Measurements from ENCODE around the gene ATXN2.
A peak's percentile ranks its signal among the peaks of the same experiment; 100 is the strongest.

ATXN2 gene

DNA sequence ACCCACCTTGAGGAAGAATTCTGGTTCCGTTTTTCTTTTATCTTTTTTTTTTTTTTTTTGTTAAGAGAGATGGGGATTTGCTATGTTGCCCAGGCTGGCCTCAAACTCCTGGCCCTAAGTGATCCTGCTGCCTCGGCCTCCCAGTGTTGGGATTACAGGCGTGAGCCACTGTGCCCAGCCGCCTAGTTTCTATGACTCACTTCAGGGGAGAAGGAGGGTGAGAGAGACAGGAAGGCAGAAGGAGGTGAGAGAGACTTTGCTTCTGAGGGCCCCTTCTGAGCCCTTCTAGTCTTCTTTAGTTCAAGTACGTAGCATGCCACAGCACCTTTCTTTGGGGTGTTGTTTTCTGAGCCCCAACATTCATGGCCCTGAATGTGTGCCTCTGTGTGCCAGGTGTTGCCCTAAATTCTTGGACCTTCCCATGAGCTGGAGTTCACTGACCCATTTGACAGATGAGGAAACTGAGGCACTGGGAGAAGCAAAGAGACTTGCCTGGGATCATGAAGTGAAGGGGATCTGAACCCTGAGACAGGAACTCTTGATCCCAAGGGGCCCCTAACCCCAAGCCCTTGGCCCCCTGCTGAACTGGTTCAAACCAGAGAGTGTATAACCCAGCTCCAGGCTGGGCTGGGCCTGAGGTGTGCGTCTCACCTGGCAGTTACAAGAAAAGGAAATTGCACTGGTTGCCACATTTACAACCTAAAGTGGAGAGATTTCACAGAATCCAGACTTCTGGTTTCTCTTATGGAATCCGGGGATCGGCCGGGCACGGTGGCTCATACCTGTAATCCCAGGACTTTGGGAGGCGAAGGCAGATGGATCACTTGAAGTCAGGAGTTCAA is 172.6 kb downstream of the ATXN2 start:
- H3K4me1 ChIP-seq (ENCODE audit: control insufficient read depth in 5 of 5, insufficient read depth in 5 of 5, low read length in 5 of 5), result peaks cover 8 to 73% (median 63%) of the 10 kb centered on the region in 5 donors
- no peaks in the 10 kb centered on the region for H3K27me3 ChIP-seq (ENCODE audit: control insufficient read depth in 5 of 5, insufficient read depth in 4 of 5, low read length in 5 of 5)
- peak overlapping the region in 2 of 5 donors; percentile 13 to 33 for H3K9ac ChIP-seq (ENCODE audit: low read length in 5 of 5)
- no peaks in the 10 kb centered on the region for H3K9me3 ChIP-seq (ENCODE audit: control insufficient read depth in 5 of 5, low read length in 5 of 5)
- peaks cover 0 to 13% (median 0%) of the 10 kb centered on the region in 5 donors for H3K36me3 ChIP-seq (ENCODE audit: control insufficient read depth in 5 of 5, insufficient read depth in 5 of 5, low read length in 5 of 5)
- peak overlapping the region; percentile 61 for H3K27ac ChIP-seq (ENCODE audit: low read depth, low read length)
- H3K4me3 ChIP-seq (ENCODE audit: low read depth in 1 of 5, low read length in 5 of 5), result no peak overlapping the region

DNA sequence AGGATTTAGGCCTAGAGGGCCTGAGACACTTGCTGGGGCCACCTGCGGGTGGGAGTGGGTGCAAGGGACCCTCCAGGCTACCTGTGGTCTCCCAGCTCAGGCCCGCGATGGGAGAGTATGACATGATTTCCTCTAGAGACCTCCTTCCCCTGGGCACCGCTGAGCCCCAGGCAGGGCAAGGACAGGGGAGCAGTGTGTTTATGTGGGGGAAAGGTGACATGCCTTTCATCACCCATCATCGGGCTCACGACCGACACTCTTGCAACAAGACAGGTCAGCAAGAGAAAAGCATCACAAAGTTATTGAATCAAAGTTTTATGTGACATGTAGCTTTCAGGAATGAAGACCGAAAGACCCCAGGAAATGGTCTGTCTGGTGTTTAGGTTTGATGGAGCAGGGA is 173.5 kb downstream of the ATXN2 start:
- peak overlapping the region in 3 of 5 donors; percentile 21 to 33 (median 23) for H3K9ac ChIP-seq (ENCODE audit: low read length in 5 of 5)
- H3K4me3 ChIP-seq (ENCODE audit: low read depth in 1 of 5, low read length in 5 of 5), result no peak overlapping the region
- no peaks in the 10 kb centered on the region for H3K9me3 ChIP-seq (ENCODE audit: control insufficient read depth in 5 of 5, low read length in 5 of 5)
- no peaks in the 10 kb centered on the region for H3K27me3 ChIP-seq (ENCODE audit: control insufficient read depth in 5 of 5, insufficient read depth in 4 of 5, low read length in 5 of 5)
- peaks cover 0 to 22% (median 6%) of the 10 kb centered on the region in 5 donors for H3K36me3 ChIP-seq (ENCODE audit: control insufficient read depth in 5 of 5, insufficient read depth in 5 of 5, low read length in 5 of 5)
- peaks cover 7 to 64% (median 59%) of the 10 kb centered on the region in 5 donors for H3K4me1 ChIP-seq (ENCODE audit: control insufficient read depth in 5 of 5, insufficient read depth in 5 of 5, low read length in 5 of 5)
- H3K27ac ChIP-seq (ENCODE audit: low read depth, low read length), result peak overlapping the region; percentile 61

DNA sequence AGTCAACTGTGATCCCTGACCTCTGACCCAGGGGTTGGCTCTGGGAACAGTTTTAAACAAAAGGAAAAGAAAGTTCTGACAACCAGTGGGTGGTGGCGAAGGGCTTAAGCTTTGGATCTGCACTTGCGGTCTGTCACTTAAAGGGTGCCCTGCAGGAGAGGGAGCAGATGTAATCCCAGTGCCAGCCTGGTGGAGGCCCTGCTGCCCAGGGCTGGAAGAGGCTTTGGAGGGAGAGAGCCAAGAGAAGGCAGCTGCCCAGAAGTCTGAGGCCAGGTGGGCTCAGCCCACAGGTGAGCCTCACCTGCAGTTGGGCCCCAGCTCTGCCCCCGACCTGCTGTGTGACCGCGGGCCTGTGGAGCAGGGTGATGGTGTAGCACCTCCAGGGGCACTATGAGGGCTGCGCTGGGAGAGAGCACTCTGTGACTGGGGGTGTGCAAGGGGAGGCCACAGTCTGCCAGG is 174.3 kb downstream of the ATXN2 start:
- peak overlapping the region; percentile 61 for H3K27ac ChIP-seq (ENCODE audit: low read depth, low read length)
- H3K4me3 ChIP-seq (ENCODE audit: low read depth in 1 of 5, low read length in 5 of 5), result no peak overlapping the region
- peaks cover 4 to 56% (median 51%) of the 10 kb centered on the region in 5 donors for H3K4me1 ChIP-seq (ENCODE audit: control insufficient read depth in 5 of 5, insufficient read depth in 5 of 5, low read length in 5 of 5)
- H3K36me3 ChIP-seq (ENCODE audit: control insufficient read depth in 5 of 5, insufficient read depth in 5 of 5, low read length in 5 of 5), result peaks cover 0 to 31% (median 14%) of the 10 kb centered on the region in 5 donors
- no peaks in the 10 kb centered on the region for H3K27me3 ChIP-seq (ENCODE audit: control insufficient read depth in 5 of 5, insufficient read depth in 4 of 5, low read length in 5 of 5)
- H3K9me3 ChIP-seq (ENCODE audit: control insufficient read depth in 5 of 5, low read length in 5 of 5), result no peaks in the 10 kb centered on the region
- H3K9ac ChIP-seq (ENCODE audit: low read length in 5 of 5), result peak overlapping the region in 1 of 5 donors; percentile 33

DNA sequence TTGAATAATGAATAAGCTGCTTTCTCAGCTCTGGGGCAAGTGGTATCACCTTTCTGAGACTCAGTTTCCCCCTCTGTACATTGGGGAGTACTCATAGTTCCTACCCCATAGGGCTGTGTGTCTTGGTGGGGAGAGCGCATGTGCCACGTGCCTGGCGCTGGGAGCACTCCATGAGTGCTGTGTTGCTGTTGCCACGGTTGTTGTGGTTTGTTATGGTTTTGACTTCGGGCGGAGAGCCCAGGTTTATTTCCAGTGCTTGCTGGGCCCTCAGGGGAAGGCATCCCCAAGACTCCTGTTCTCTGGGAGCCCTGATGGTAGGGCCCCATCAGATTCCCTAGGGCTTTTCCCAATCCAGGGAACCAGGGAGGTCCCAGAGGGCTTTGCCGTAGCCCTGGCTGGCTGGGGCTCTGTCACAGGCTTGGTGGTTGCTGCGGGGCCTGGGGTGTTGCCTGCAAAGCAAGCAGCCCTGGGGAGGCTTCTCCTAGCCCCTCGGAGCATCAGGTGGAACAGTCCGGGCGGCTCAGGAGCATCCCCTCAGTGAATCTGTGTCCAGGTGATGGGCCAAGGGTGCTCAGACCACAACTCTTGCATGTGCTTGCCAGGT is 174.8 kb downstream of the ATXN2 start:
- H3K4me3 ChIP-seq (ENCODE audit: low read depth in 1 of 5, low read length in 5 of 5), result no peak overlapping the region
- peaks cover 4 to 51% (median 47%) of the 10 kb centered on the region in 5 donors for H3K4me1 ChIP-seq (ENCODE audit: control insufficient read depth in 5 of 5, insufficient read depth in 5 of 5, low read length in 5 of 5)
- no peak overlapping the region for H3K9ac ChIP-seq (ENCODE audit: low read length in 5 of 5)
- H3K9me3 ChIP-seq (ENCODE audit: control insufficient read depth in 5 of 5, low read length in 5 of 5), result no peaks in the 10 kb centered on the region
- peaks cover 0 to 35% (median 20%) of the 10 kb centered on the region in 5 donors for H3K36me3 ChIP-seq (ENCODE audit: control insufficient read depth in 5 of 5, insufficient read depth in 5 of 5, low read length in 5 of 5)
- H3K27ac ChIP-seq (ENCODE audit: low read depth, low read length), result no peak overlapping the region
- H3K27me3 ChIP-seq (ENCODE audit: control insufficient read depth in 5 of 5, insufficient read depth in 4 of 5, low read length in 5 of 5), result no peaks in the 10 kb centered on the region

DNA sequence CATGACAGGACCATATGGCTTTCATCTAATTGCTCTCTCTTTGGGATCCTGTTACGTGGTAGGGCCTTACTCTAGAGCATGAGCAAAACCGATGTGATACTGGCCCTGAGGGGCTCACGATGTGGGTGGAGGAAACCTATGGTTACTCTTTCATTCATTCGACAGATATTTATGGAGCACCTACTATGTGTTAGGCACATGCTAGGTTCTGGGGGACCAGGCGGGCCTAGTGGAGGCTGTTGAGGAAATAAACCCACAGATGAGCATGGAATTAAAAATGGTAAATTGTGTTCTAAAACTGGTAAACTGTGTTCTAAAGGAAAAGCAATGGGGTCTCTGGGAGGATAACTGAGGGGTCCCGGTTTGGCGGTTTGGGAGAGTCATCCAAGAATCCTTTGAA is 178.6 kb downstream of the ATXN2 start:
- Histone ChIP-seq H3K9me3 (ENCODE audit: control insufficient read depth in 5 of 5, low read length in 5 of 5) (no peaks in the 10 kb centered on the region), H3K9ac (ENCODE audit: low read length in 5 of 5) (no peak overlapping the region), H3K4me3 (ENCODE audit: low read depth in 1 of 5, low read length in 5 of 5) (no peak overlapping the region), H3K27ac (ENCODE audit: low read depth, low read length) (no peak overlapping the region), H3K36me3 (ENCODE audit: control insufficient read depth in 5 of 5, insufficient read depth in 5 of 5, low read length in 5 of 5) (peaks cover 0 to 48% (median 26%) of the 10 kb centered on the region in 5 donors), H3K4me1 (ENCODE audit: control insufficient read depth in 5 of 5, insufficient read depth in 5 of 5, low read length in 5 of 5) (peaks cover 2 to 16% (median 15%) of the 10 kb centered on the region in 5 donors), H3K27me3 (ENCODE audit: control insufficient read depth in 5 of 5, insufficient read depth in 4 of 5, low read length in 5 of 5) (no peaks in the 10 kb centered on the region)

DNA sequence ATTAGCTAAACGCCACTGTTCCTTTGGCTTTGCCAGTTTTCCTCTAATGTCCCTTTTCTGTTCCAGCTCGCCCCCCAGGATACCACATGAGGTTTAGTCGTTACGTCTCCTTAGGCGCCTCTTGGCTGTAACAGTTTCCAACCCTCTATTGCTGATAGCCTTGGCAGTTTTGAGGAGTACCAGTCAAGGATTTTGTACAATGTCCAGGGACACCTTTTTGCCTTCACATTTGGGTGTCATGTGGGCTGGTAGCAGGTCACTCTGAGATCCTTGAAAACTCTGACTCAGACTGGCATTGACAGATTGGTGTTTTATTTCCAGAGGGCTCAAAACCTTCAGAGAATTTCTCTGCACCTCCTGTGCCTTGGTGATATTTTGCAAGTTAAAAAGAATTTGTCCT is 179.3 kb downstream of the ATXN2 start:
- Histone ChIP-seq H3K27me3 (ENCODE audit: control insufficient read depth in 5 of 5, insufficient read depth in 4 of 5, low read length in 5 of 5) (no peaks in the 10 kb centered on the region), H3K9me3 (ENCODE audit: control insufficient read depth in 5 of 5, low read length in 5 of 5) (no peaks in the 10 kb centered on the region)

DNA sequence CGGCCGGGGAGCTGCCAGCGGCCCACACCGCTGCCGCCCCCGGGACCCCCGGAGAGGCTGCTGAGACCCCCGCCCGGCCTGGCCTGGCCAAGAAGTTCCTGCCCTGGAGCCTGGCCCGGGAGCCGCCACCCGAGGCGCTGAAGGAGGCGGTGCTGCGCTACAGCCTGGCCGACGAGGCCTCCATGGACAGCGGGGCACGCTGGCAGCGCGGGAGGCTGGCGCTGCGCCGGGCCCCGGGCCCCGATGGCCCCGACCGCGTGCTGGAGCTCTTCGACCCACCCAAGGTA is 180.6 kb downstream of the ATXN2 start:
- peaks cover 0 to 49% (median 26%) of the 10 kb centered on the region in 5 donors for H3K36me3 ChIP-seq (ENCODE audit: control insufficient read depth in 5 of 5, insufficient read depth in 5 of 5, low read length in 5 of 5)
- H3K27ac ChIP-seq (ENCODE audit: low read depth, low read length), result no peak overlapping the region
- peaks cover 4 to 18% (median 13%) of the 10 kb centered on the region in 5 donors for H3K4me1 ChIP-seq (ENCODE audit: control insufficient read depth in 5 of 5, insufficient read depth in 5 of 5, low read length in 5 of 5)
- no peaks in the 10 kb centered on the region for H3K27me3 ChIP-seq (ENCODE audit: control insufficient read depth in 5 of 5, insufficient read depth in 4 of 5, low read length in 5 of 5)
- no peak overlapping the region for H3K9ac ChIP-seq (ENCODE audit: low read length in 5 of 5)
- H3K4me3 ChIP-seq (ENCODE audit: low read depth in 1 of 5, low read length in 5 of 5), result no peak overlapping the region
- H3K9me3 ChIP-seq (ENCODE audit: control insufficient read depth in 5 of 5, low read length in 5 of 5), result no peaks in the 10 kb centered on the region

More for the DNA sequence above, 179.3 kb downstream of the ATXN2 start:
- Histone ChIP-seq H3K4me3 (ENCODE audit: low read depth in 1 of 5, low read length in 5 of 5) (no peak overlapping the region), H3K27ac (ENCODE audit: low read depth, low read length) (no peak overlapping the region), H3K36me3 (ENCODE audit: control insufficient read depth in 5 of 5, insufficient read depth in 5 of 5, low read length in 5 of 5) (peaks cover 0 to 49% (median 26%) of the 10 kb centered on the region in 5 donors), H3K4me1 (ENCODE audit: control insufficient read depth in 5 of 5, insufficient read depth in 5 of 5, low read length in 5 of 5) (peaks cover 0 to 14% (median 11%) of the 10 kb centered on the region in 5 donors), H3K9ac (ENCODE audit: low read length in 5 of 5) (no peak overlapping the region)

DNA sequence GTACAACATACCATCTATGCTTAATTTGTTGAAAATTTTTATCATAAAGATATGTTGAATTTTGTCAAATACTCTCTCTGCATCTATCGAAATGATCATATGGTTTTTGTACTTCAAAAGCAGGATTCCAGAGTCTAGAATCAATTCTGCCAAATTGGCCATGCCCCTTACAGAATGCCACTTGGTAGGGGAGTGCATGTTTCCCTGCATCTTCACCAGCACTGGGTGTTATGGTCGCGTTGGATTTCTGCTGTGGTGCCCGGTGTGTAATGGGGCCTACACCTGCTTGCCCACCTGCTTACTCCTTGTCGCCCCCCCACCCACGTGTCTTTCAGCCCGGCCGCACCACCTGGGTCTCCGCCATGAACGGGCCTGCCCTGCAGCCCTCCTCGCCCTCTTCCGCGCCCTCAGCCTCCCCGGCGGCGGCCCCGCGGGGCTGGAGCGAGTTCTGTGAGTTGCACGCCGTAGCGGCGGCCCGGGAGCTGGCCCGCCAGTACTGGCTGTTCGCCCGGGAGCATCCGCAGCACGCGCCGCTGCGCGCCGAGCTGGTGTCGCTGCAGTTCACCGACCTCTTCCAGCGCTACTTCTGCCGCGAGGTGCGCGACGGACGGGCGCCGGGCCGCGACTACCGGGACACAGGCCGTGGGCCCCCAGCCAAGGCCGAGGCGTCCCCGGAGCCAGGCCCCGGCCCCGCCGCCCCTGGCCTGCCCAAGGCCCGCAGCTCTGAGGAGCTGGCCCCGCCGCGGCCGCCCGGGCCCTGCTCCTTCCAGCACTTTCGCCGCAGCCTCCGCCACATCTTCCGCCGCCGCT is 181.1 kb downstream of the ATXN2 start:
- H3K4me3 ChIP-seq (ENCODE audit: low read depth in 1 of 5, low read length in 5 of 5), result no peak overlapping the region

DNA sequence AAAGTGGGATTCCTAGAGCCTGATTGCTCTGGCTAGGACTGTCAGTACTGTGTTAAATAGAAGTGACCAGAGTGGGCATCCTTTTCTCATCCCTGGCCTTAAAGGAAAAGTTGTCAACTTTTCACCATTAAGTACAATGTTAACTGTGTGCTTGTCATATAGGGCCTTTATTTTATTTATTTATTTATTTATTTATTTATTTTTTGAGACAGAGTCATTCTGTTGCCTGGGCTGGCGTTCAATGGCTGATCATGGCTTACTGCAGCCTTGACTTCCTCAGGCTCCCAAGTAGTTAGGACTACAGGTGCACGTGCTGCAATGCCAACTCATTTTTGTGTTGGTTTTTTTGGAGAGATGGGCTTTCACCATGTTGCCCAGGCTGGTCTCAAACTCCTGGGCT is 181.8 kb downstream of the ATXN2 start:
- peaks cover 6 to 30% (median 26%) of the 10 kb centered on the region in 5 donors for H3K4me1 ChIP-seq (ENCODE audit: control insufficient read depth in 5 of 5, insufficient read depth in 5 of 5, low read length in 5 of 5)

More for the DNA sequence above, 181.1 kb downstream of the ATXN2 start:
- no peak overlapping the region for H3K9ac ChIP-seq (ENCODE audit: low read length in 5 of 5)
- peaks cover 0 to 49% (median 26%) of the 10 kb centered on the region in 5 donors for H3K36me3 ChIP-seq (ENCODE audit: control insufficient read depth in 5 of 5, insufficient read depth in 5 of 5, low read length in 5 of 5)
- no peaks in the 10 kb centered on the region for H3K27me3 ChIP-seq (ENCODE audit: control insufficient read depth in 5 of 5, insufficient read depth in 4 of 5, low read length in 5 of 5)
- H3K27ac ChIP-seq (ENCODE audit: low read depth, low read length), result no peak overlapping the region
- H3K4me1 ChIP-seq (ENCODE audit: control insufficient read depth in 5 of 5, insufficient read depth in 5 of 5, low read length in 5 of 5), result peaks cover 6 to 23% (median 19%) of the 10 kb centered on the region in 5 donors
- no peaks in the 10 kb centered on the region for H3K9me3 ChIP-seq (ENCODE audit: control insufficient read depth in 5 of 5, low read length in 5 of 5)

More for the DNA sequence above, 181.8 kb downstream of the ATXN2 start:
- Histone ChIP-seq H3K36me3 (ENCODE audit: control insufficient read depth in 5 of 5, insufficient read depth in 5 of 5, low read length in 5 of 5) (peaks cover 0 to 49% (median 26%) of the 10 kb centered on the region in 5 donors), H3K9ac (ENCODE audit: low read length in 5 of 5) (no peak overlapping the region), H3K9me3 (ENCODE audit: control insufficient read depth in 5 of 5, low read length in 5 of 5) (no peaks in the 10 kb centered on the region), H3K27me3 (ENCODE audit: control insufficient read depth in 5 of 5, insufficient read depth in 4 of 5, low read length in 5 of 5) (no peaks in the 10 kb centered on the region), H3K27ac (ENCODE audit: low read depth, low read length) (no peak overlapping the region), H3K4me3 (ENCODE audit: low read depth in 1 of 5, low read length in 5 of 5) (no peak overlapping the region)

Measured in subcutaneous abdominal adipose tissue (tissue), 5 donors.